HG02759 (cell line): ENCODE data around the gene PTCH1.

Source experiments
- ATAC-seq: cut with Tn5 transposase; IDR thresholded peaks from one replicate; pipeline ENCODE4 v1.9.1; 2021; ENCODE audit warnings: mild to moderate bottlenecking, moderate library complexity; ENCODE audit not compliant: unreplicated experiment

Gene PTCH1

GRCh38 chr9:95499847-95500246 lies 16.9 kb downstream of the PTCH1 start:
- no peak for ATAC-seq

- ATAC-seq: no peak
Measured at GRCh38 chr9:95499046-95499676, 17.6 kb downstream of the PTCH1 start.

GRCh38 chr9:95498641-95499040 lies 18.1 kb downstream of the PTCH1 start:
- ATAC-seq: no peak

- no peak for ATAC-seq
Measured at GRCh38 chr9:95497772-95498171, 19.0 kb downstream of the PTCH1 start.

GRCh38 chr9:95496687-95497086 lies 20.1 kb downstream of the PTCH1 start:
- no peak for ATAC-seq

- no peak for ATAC-seq
Measured at GRCh38 chr9:95495961-95496360, 20.8 kb downstream of the PTCH1 start.

- no peak for ATAC-seq
Measured at GRCh38 chr9:95495529-95495928, 21.2 kb downstream of the PTCH1 start.

- peak; percentile 96 for ATAC-seq
Measured at GRCh38 chr9:95494416-95495371, 22.1 kb downstream of the PTCH1 start.

- ATAC-seq: no peak
Measured at GRCh38 chr9:95494022-95494415, 22.8 kb downstream of the PTCH1 start.

- no peak for ATAC-seq
Measured at GRCh38 chr9:95493402-95493801, 23.4 kb downstream of the PTCH1 start.

GRCh38 chr9:95491543-95492320 lies 25.0 kb downstream of the PTCH1 start:
- ATAC-seq: no peak

- no peak for ATAC-seq
Measured at GRCh38 chr9:95488954-95489353, 27.8 kb downstream of the PTCH1 start.

- ATAC-seq: no peak
Measured at GRCh38 chr9:95486318-95486717, 30.5 kb downstream of the PTCH1 start.

GRCh38 chr9:95484225-95484624 lies 32.5 kb downstream of the PTCH1 start:
- no peak for ATAC-seq

GRCh38 chr9:95483431-95483830 lies 33.3 kb downstream of the PTCH1 start:
- no peak for ATAC-seq

- ATAC-seq: no peak
Measured at GRCh38 chr9:95482621-95483020, 34.1 kb downstream of the PTCH1 start.

GRCh38 chr9:95481000-95481399 lies 35.8 kb downstream of the PTCH1 start:
- no peak for ATAC-seq

GRCh38 chr9:95480346-95480745 lies 36.4 kb downstream of the PTCH1 start:
- ATAC-seq: no peak

GRCh38 chr9:95479330-95479729 lies 37.4 kb downstream of the PTCH1 start:
- no peak for ATAC-seq

GRCh38 chr9:95478335-95478734 lies 38.4 kb downstream of the PTCH1 start:
- ATAC-seq: no peak

GRCh38 chr9:95477885-95478284 lies 38.9 kb downstream of the PTCH1 start:
- ATAC-seq: no peak
